Panc1 (cell line): Measurements from ENCODE around the gene COQ8B.
"Not testable (repeated sequence)": the region's sequence is repeated elsewhere in the genome, so short reads cannot be mapped to it uniquely, and the experiment has no call there.

Source experiments
- CTCF ChIP-seq: fragments of 450-650 bp; IDR thresholded peaks from 2 replicates; pipeline ENCODE4 v1.5.1; 2017; ENCODE audit warnings: mild to moderate bottlenecking
- POLR2AphosphoS5 ChIP-seq: IDR thresholded peaks from 2 replicates; pipeline ENCODE4 v1.6.1; 2012; ENCODE audit warnings: mild to moderate bottlenecking, low read depth, low read length, moderate library complexity

DNA sequence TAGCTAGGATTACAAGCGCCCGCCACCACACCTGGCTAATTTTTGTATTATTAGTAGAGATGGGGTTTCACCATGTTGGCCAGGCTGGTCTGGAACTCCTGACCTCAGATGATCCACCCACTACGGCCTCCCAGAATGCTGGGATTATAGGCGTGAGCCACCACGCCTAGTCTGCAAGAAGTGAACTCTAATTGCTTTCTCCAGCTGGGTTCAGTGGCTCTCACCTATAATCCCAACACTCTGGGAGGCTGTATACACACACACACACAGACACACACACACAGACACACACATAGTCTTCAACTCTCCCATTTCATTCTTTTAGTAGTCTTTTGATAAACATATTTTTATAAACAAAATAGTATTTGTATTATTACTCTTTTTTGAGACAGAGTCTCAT lies 13.4 kb upstream of the COQ8B start:
- TF ChIP-seq CTCF, POLR2AphosphoS5: not testable (repeated sequence)
